SH-SY5Y (cell line): Measurements from ENCODE around the gene TMEM170B.

Source experiments
- GATA2 ChIP-seq: IDR thresholded peaks from 2 replicates; pipeline ENCODE4 v1.6.1; 2011; ENCODE audit warnings: mild to moderate bottlenecking, low read depth, low read length
- GATA3 ChIP-seq: IDR thresholded peaks from 2 replicates; pipeline ENCODE4 v1.6.1; 2011; ENCODE audit warnings: low read depth, mild to moderate bottlenecking, low read length, moderate library complexity

The TMEM170B gene

DNA sequence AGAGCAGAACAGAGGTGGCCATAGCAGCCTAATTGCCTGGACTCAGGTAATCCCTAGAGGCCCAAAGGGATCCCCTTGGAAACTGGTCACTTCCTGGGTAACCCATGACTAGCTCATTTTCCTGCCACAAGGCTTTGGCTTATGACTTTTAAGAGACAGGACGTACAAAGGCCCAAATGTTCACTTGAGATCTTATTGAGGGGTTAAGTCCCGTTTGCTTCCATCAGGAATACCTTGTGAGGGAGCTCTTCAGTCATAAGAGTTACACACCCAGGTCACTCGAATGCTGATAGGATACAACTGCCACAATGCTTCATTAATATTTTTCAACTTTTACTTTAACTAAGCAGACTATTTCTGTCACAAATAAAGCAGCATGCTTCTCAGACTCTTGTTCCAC is 51.7 kb downstream of the TMEM170B start:
- no peak for TF ChIP-seq GATA3
- no peak for TF ChIP-seq GATA2

DNA sequence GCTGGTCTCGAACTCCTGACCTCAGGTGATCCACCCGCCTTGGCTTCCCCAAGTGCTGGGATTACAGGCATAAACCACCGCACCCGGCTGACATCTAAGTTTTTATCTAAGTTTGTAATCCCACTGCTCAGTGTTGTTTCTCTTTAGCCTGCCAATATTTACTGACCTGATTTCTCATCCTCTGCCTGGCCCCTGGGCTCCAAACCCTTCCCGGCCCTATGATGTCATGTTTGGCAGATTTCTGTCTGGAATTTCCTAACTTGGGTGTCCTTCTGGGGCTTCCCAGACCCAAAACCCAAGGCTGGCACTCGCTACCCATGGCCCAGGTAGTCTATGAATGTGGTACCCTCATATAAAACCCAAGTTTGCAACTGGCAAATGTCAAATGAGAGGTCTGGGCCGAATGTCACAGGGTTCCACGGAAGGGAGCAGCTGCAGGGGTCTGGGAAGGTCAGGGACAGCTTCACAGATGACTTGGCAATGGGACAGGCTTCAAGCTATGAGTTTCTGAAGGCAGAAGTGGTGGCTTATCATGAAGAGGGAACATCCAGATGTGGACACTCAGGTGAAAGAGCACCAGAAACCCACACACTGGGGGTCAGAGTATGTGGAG is 54.9 kb downstream of the TMEM170B start:
- TF ChIP-seq GATA2: no peak
- no peak for TF ChIP-seq GATA3

DNA sequence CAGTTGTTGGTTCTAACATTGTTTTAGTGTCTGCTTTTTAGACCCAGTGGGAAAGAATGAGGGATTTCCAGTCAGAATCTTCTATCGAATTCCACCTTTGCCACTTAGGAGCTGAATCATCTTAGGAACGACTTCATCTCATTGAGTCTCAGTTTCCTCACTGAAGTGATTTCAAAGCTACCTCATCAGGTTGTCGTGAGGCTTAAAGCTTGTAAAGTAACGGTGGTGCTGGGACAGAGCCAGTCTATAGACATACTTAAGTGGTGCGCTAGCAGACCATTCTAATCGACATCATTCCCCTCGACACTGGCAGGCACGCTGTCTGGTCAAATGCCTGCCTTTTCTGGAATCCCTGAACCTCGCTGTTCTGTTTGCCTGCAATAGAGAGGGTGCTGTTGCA is 55.5 kb downstream of the TMEM170B start:
- no peak for TF ChIP-seq GATA2
- TF ChIP-seq GATA3: no peak

DNA sequence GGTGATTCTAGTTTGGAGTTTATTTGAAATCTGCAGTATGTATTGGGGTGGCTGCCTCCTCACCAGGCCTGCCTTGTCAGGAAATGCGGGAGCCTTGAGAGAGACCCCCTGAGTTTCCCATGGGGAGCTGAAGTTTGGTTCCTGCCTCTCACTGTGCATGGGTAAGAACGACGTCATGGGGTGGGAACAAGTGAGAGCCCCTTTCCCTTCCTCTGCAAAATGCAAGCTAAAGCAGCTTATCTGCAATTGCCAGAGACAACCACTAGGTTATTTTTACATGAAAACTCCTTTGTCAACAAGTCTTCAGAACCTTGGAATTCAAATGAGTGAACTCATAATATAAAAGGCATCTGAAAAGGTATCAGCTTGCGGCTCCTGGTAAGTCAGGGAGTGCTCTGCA is 58.4 kb downstream of the TMEM170B start:
- no peak for TF ChIP-seq GATA3
- no peak for TF ChIP-seq GATA2

DNA sequence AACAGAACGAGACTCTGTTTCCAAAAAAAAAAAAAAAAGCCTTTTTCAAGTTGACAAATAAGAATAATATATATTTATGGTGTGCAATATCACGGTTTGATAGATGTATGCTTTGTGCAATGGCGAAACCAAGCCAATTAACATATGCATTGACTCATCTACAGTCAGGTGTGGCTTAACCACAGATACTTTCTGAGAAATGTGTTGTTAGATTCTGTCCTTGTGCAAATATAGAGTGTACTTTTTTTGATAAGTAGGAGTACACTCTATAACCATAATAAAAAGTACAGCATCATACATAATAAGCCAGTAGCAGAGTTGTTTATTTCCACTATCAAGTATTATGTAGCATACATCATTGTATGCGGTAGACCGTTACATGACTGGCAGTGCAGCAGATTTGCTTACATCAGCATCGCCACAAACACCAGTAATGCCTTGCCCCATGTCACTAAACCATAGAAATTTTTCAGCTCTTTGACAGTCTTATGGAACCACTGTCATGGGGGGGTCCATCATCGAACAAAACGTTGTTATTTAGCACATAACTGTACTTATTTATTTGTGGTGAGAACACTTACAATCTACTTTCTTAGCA is 59.2 kb downstream of the TMEM170B start:
- no peak for TF ChIP-seq GATA2
- no peak for TF ChIP-seq GATA3

DNA sequence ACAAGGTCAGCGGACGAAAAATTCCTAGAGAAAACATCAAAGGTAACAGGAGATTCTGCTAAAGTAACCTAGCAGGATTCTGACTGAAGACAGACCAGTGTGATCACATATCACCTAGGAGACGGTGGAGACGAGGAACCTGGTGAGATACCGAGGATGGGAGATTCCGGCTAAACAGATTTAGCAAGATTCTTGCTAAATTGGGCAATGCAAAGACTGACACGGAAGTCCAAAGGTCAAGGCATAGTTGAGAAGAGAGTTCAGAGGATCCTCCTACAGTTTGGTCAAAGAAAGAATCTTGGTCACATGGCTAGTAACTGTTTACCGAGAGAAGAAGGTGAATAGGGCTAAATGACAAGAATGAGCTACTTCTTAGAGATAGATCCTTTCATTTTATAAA is 61.1 kb downstream of the TMEM170B start:
- TF ChIP-seq GATA3 (no peak), GATA2 (no peak)

DNA sequence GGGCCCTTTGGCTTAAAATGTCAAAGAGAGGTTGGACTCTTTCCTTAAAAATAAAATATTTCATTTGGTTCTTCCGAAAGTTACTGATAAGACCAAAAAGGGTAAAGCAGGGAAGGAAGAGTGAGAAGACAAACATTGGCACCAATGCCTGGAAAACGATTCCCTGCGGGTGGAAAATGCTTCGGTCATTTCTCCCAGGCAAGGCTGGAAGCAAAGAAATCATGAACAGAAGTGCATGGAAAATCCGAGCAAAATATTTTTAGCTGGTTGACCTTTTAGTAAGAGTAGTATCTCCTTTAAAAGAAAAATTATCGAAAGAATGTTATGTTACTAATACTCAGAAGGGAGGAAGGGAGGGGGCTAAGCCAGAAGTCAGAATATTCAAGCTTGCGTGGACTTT is 62.7 kb downstream of the TMEM170B start:
- TF ChIP-seq GATA2 (no peak), GATA3 (no peak)

DNA sequence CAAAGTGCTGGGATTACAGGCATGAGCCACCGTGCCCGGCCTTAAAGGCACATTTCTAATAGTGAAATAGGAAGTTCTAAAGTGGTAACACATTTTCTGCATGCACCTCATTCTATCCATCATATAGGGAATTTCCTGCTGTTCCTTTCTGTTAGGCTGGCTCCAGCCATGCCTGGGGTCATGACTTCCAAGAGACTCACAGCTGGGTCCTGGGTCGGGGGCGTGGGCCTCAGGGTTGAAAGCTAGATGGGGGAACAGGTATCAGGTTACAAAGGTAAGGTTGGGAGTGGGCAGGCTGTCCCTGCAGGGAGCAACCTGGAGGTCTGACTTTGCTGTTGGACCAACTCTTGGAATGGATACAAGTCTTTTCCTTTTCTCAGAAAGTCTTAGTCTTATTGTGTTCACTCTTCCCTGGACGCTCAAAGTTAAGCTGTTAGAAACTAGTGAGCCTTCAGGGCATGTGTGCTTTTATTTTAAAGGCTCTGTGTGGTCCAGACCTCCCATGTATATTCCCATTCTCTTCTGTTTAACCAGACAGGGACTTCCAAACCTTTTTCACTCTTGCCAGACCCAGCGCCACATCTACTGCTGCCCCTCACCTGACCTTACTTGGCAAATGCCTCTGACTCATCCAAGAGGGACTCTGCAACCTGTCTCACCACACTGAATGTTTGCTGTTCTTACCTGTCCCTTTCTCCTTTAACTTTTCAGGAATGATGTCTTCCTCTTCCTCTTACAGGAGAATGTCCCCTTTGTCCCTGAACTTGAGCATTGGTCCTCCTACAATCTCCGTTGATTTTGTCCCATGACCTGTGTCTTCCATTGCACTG is 64.4 kb downstream of the TMEM170B start:
- TF ChIP-seq GATA3 (no peak), GATA2 (no peak)

DNA sequence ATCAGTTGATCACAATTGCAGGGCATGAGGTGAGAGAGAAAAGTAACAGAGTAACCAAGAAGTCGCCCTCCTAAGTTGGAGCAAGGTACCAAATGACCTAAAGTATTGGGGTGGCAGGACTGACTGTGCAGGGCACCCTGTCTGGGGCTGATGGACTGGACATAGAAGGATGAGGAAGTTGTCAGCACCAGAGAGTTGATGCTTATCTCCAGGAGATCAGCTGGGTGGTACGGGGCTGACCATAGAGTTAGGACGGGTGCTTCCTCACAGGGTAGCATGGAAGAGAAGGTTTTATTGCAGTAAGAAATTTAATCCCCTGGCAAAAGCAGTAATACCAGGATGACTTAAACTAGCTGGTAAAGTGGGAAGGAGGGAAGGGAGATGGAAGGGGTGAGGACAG is 66.7 kb downstream of the TMEM170B start:
- TF ChIP-seq GATA3 (no peak), GATA2 (no peak)

DNA sequence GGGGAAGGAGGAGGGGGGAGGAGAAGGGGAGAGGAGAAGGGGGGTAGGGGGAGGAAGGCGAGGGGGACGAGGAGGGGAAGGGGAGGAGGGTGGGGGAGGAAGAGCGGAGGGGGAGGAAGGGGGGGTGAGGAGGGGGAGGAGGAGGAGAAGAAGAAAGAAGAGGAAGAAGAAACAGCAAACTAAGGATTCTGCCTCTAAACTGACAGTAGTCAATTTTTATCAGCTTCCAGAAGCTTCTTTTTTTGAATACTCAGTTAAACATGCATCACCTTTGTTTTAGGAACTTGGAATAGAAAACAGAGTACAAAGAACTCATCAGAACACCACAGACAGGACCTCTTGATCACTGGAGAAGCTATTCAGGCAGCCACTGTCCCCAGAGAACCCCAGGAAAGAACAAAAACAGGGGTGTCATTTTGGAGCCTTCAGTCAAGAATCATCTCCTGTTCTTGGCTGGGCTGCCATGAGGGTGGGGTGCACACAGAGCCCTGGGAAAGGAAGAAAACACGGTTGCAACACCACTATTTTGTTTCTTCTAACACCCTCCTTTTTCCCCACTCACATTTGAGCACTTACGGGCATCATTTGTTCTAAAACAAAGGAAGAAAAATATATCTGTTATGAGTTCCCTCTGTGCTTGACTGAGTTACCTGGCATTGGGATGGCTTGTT is 67.4 kb downstream of the TMEM170B start:
- TF ChIP-seq GATA3: no peak
- TF ChIP-seq GATA2: no peak

DNA sequence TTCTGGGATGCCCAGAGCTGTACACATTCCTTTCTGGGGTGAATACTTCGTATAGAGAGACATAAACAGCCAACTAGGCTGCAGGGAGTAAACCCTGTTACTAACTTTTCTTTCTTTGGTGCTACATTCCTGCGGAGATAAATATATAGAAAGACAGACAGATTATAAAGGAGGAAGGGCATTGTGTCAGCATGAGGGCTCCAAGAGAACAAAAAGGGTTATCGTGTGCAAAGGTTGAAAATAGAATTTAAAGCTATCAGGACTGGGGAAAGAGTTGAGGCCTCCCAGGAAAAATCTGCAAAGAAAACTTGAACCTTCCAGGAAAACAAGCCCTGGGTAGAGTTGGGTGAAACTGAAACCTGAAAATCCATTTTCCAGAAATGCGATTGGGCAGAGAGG is 68.0 kb downstream of the TMEM170B start:
- TF ChIP-seq GATA3: no peak
- no peak for TF ChIP-seq GATA2

DNA sequence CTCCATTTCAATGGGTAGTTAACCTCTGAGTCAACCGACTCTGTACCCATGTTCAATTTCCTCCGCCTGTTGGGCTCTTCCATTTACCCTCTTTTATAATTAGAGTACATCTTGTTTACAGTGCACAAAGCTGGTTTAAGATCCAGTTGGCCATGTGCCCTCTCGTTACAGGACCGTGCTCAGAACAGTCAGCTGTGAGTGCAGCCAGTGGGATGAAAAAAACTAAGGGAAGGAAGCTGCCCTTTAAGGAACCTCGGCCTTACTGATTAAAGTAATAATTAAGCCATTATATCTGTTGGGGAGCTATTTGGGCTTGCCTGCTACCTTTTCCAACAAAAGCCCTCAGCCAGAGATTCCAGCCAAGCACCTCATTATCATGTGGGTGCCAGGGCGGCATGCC is 68.8 kb downstream of the TMEM170B start:
- TF ChIP-seq GATA2 (no peak), GATA3 (no peak)

DNA sequence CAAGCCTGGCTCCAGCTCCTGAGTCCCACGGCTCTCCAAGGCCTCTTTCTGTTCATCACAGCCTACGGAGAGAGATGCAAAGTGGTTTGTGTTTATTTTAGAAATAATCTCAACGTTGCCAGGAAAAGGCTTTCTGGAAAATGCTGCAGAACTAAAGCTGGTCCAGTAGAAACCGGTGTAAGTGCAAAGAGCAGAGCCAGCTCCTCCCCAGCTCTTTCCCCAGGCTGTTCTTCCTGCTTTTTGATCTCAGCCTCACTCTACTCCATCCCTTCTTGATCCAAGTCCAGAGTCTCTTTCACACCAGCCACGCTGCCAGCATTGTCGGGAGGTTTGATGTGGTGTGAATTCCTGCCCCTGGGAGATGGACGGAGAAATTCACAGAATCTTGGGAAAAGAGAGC is 69.8 kb downstream of the TMEM170B start:
- no peak for TF ChIP-seq GATA2

DNA sequence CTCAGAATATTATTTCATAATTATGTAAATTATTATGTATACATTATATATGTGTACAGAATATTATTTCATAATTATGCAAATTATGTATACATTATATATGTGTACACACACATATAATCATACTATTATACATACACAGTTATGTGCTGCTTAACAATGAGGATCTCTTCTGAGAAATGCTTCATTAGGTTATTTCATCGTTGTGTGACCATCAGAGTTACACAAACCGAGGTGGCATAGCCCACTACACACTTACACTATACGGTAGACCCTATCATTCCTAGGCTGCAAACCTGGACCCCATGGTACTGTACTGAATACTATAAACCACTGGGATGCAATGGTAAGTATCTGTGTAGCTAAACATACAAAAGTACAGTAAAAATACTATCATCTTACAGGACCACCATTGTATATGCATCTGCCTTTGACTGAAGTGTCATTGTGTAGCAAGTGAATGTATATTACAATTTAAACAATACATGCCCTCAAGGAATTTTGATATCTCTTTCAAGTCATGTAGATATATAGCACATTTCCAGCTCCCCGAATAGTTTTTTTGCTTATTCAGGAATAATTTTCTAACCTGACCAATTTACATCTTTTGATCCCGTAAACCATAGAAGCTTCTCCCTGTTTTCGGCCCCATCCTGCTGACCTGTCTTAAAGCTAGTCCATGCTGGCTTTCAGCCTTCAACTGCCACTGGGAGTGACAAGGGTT is 71.2 kb downstream of the TMEM170B start:
- TF ChIP-seq GATA2: no peak
- TF ChIP-seq GATA3: no peak

DNA sequence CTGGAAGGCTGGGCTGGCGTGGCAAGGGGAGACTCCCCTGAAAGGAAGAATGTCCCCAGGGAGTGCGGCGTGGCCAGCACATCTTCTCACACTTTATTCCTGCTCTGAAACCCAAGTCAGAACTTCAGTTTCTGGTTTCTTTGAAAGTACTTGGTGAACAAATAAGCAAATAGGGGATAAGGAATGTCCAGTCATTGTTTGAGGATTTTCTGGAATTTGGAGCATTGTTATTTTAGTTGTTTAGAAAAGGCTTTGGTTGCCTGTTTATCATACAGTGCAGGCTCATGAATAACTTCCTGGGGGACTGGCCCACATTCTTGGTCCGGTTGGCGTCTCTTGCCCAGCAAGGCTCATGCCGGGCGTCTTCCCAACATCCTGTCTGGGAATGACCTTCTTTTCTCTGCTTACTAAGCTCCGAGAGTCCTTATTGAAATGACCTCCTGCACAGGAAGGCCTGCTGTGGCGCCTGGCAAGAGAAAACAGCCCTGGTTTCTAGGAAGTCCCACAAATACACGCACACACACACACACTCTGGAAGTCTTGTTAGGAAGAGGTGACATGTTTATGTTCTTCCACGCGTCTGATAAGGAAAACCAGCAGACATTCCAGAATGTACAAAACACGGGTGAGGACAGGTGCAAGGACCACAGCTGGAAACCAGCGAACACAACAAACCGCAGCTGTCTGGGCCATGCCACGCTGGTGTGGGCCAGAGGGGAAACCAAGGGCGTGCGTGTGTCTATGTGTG is 71.9 kb downstream of the TMEM170B start:
- TF ChIP-seq GATA2 (no peak), GATA3 (no peak)
